IMR-90 (cell line): ENCODE data around the gene PPP3CA. TPM values are rescaled to one million over a fixed set of nuclear protein-coding genes. Genes with fewer than 3 reads are reported as not detected.

Experiments
- ATAC-seq: fragments of 200-7000 bp; cut with Tn5 transposase; 2 replicates; pipeline ENCODE4 v1.9.1; 2020; ENCODE audit warnings: low read depth, mild to moderate bottlenecking, moderate library complexity
- BruUV-seq: library from RNA; stranded (reverse); fragments of 400-500 nt; replicated peaks from 2 replicates; lab custom pipeline; 2021; lab: Mats Ljungman, UMichigan
- CTCF ChIA-PET: fragments of 300-600 bp; formaldehyde crosslinking; extraction: SDS; loops from one replicate; lab custom pipeline; 2021; ENCODE audit warnings: antibody characterized with exemption; lab: Yijun Ruan, JAX
- POLR2A ChIA-PET: fragments of 300-600 bp; sonication (Branson Sonifier 250); formaldehyde crosslinking; loops from one replicate; lab custom pipeline; 2022; ENCODE audit warnings: antibody characterized with exemption; ENCODE audit not compliant: unreplicated experiment; lab: Charles Lee
- DNase-seq: peaks from one replicate; pipeline ENCODE4 v3.0.0; 2013
- H2AFZ ChIP-seq: replicated peaks from 2 replicates; pipeline ENCODE3; 2013; ENCODE audit warnings: low read length, mild to moderate bottlenecking; ENCODE audit not compliant: poor library complexity
- H2AK5ac ChIP-seq: 2 replicates; pipeline ENCODE4 v1.6.1; 2013; ENCODE audit warnings: low read depth, low read length, inconsistent platforms
- H2AK9ac ChIP-seq: replicated peaks from 2 replicates; pipeline ENCODE3; 2013; ENCODE audit warnings: mild to moderate bottlenecking, low read depth, low read length, moderate library complexity; ENCODE audit not compliant: poor library complexity
- H2BK120ac ChIP-seq: 2 replicates; pipeline ENCODE4 v1.6.1; 2013; ENCODE audit warnings: low read depth, low read length, inconsistent platforms
- H2BK15ac ChIP-seq: 3 replicates; pipeline ENCODE4 v1.6.1; 2013; ENCODE audit warnings: low read depth, low read length, inconsistent platforms
- H2BK20ac ChIP-seq: 2 replicates; pipeline ENCODE4 v1.6.1; 2013; ENCODE audit warnings: low read depth, mild to moderate bottlenecking, inconsistent platforms, low read length, moderate library complexity
- H2BK5ac ChIP-seq: 2 replicates; pipeline ENCODE4 v1.6.1; 2013; ENCODE audit warnings: mild to moderate bottlenecking, low read depth, low read length, inconsistent platforms; ENCODE audit not compliant: poor library complexity, severe bottlenecking
- H3K14ac ChIP-seq: replicated peaks from 2 replicates; pipeline ENCODE4 v1.6.1; 2013; ENCODE audit warnings: low read depth, low read length, inconsistent platforms
- H3K18ac ChIP-seq: 2 replicates; pipeline ENCODE4 v1.6.1; 2013; ENCODE audit warnings: low read depth, low read length, control low read depth
- H3K23ac ChIP-seq: 2 replicates; pipeline ENCODE4 v1.6.1; 2013; ENCODE audit warnings: low read depth, low read length, inconsistent platforms
- H3K27ac ChIP-seq: 2 replicates; pipeline ENCODE4 v1.5.1; 2013; ENCODE audit warnings: mild to moderate bottlenecking, control low read depth, low read length; ENCODE audit not compliant: insufficient read depth
- H3K27me3 ChIP-seq: 2 replicates; pipeline ENCODE4 v1.6.1; 2013; ENCODE audit warnings: low read length; ENCODE audit not compliant: control insufficient read depth, insufficient read depth
- H3K36me3 ChIP-seq: 2 replicates; pipeline ENCODE4 v1.6.1; 2013; ENCODE audit warnings: low read length, mixed read lengths; ENCODE audit not compliant: control insufficient read depth, insufficient read depth
- H3K4ac ChIP-seq: 2 replicates; pipeline ENCODE4 v1.6.1; 2013; ENCODE audit warnings: low read depth, low read length, inconsistent platforms
- H3K4me1 ChIP-seq: 2 replicates; pipeline ENCODE4 v1.6.1; 2013; ENCODE audit warnings: low read length, mixed read lengths; ENCODE audit not compliant: control insufficient read depth, insufficient read depth
- H3K4me2 ChIP-seq: 2 replicates; pipeline ENCODE4 v1.6.1; 2013; ENCODE audit warnings: low read depth, mild to moderate bottlenecking, control low read depth, low read length, moderate library complexity
- H3K4me3 ChIP-seq: 2 replicates; pipeline ENCODE4 v1.5.1; 2013; ENCODE audit warnings: low read depth, mild to moderate bottlenecking, control low read depth, low read length, moderate library complexity; ENCODE audit not compliant: insufficient read depth
- H3K56ac ChIP-seq: 2 replicates; pipeline ENCODE4 v1.6.1; 2013; ENCODE audit warnings: low read length, inconsistent platforms; ENCODE audit not compliant: insufficient read depth; ENCODE audit errors: extremely low read depth
- H3K79me1 ChIP-seq, 2 experiments: 2 replicates each; pipeline ENCODE4 v1.6.1; 2013; ENCODE audit warnings: low read length in 2 of 2, inconsistent platforms in 1 of 2, low read depth in 1 of 2
- H3K9ac ChIP-seq: 2 replicates; pipeline ENCODE4 v1.6.1; 2013; ENCODE audit warnings: low read depth, low read length, control low read depth
- H3K9me1 ChIP-seq: 2 replicates; pipeline ENCODE4 v1.6.1; 2013; ENCODE audit warnings: low read length, inconsistent platforms; ENCODE audit not compliant: insufficient read depth
- H3K9me3 ChIP-seq: 2 replicates; pipeline ENCODE4 v1.6.1; 2013; ENCODE audit warnings: low read length; ENCODE audit not compliant: control insufficient read depth, insufficient read depth
- H4K20me1 ChIP-seq: 2 replicates; pipeline ENCODE4 v1.6.1; 2013; ENCODE audit warnings: low read length, inconsistent platforms; ENCODE audit not compliant: insufficient read depth
- H4K5ac ChIP-seq: 2 replicates; pipeline ENCODE4 v1.6.1; 2013; ENCODE audit warnings: mild to moderate bottlenecking, low read depth, low read length, control low read depth
- H4K8ac ChIP-seq, 2 experiments: 2 replicates each; pipeline ENCODE4 v1.6.1; 2013; ENCODE audit warnings: low read depth in 2 of 2, low read length in 2 of 2, control low read depth in 1 of 2, inconsistent platforms in 1 of 2
- H4K91ac ChIP-seq: 2 replicates; pipeline ENCODE4 v1.6.1; 2013; ENCODE audit warnings: low read depth, low read length, inconsistent platforms; ENCODE audit not compliant: insufficient read depth
- BHLHE40 ChIP-seq: fragments of 150-350 bp; IDR thresholded peaks from 2 replicates; pipeline ENCODE4 v1.6.1; 2016; ENCODE audit warnings: mild to moderate bottlenecking, low read depth, low read length
- CEBPB ChIP-seq: IDR thresholded peaks from 2 replicates; pipeline ENCODE4 v1.6.1; 2012; ENCODE audit warnings: low read depth, low read length, improper control_type of control experiment
- CTCF ChIP-seq: conservative IDR thresholded peaks from 2 replicates; pipeline ENCODE4 v1.5.1; 2012; ENCODE audit warnings: mild to moderate bottlenecking, low read depth, low read length, improper control_type of control experiment
- FOS ChIP-seq: fragments of 150-350 bp; IDR thresholded peaks from 2 replicates; pipeline ENCODE4 v1.6.1; 2016; ENCODE audit warnings: low read depth, low read length
- MAZ ChIP-seq: IDR thresholded peaks from 2 replicates; pipeline ENCODE4 v1.6.1; 2012; ENCODE audit warnings: low read depth, mild to moderate bottlenecking, low read length, improper control_type of control experiment, moderate library complexity, borderline replicate concordance
- MXI1 ChIP-seq: IDR thresholded peaks from 2 replicates; pipeline ENCODE4 v1.6.1; 2012; ENCODE audit warnings: low read depth, mild to moderate bottlenecking, low read length, moderate library complexity, borderline replicate concordance
- NFE2L2 ChIP-seq: fragments of 150-350 bp; IDR thresholded peaks from 2 replicates; pipeline ENCODE4 v1.6.1; 2016; ENCODE audit warnings: low read depth, mild to moderate bottlenecking, low read length
- POLR2A ChIP-seq: IDR thresholded peaks from 2 replicates; pipeline ENCODE4 v1.6.1; 2012; ENCODE audit warnings: mild to moderate bottlenecking, low read depth, low read length
- RAD21 ChIP-seq: IDR thresholded peaks from 2 replicates; pipeline ENCODE4 v1.6.1; 2012; ENCODE audit warnings: low read length, improper control_type of control experiment
- RCOR1 ChIP-seq: IDR thresholded peaks from 2 replicates; pipeline ENCODE4 v1.6.1; 2012; ENCODE audit warnings: mild to moderate bottlenecking, low read length, improper control_type of control experiment; ENCODE audit not compliant: insufficient replicate concordance
- RFX5 ChIP-seq: IDR thresholded peaks from 2 replicates; pipeline ENCODE4 v1.8.0; 2012; ENCODE audit warnings: low read depth, mild to moderate bottlenecking, low read length, moderate library complexity
- SMC3 ChIP-seq: fragments of 150-350 bp; IDR thresholded peaks from 2 replicates; pipeline ENCODE4 v1.6.1; 2016; ENCODE audit warnings: low read depth, mild to moderate bottlenecking, antibody characterized with exemption, low read length, moderate library complexity
- WGBS, 2 experiments: methylation state at CpG; one replicate each; pipeline versions ENCODE4 v1.1.5 to v1.1.7; 2013; ENCODE audit warnings: missing lambda C conversion rate in 2 of 2; ENCODE audit not compliant: insufficient read length in 1 of 2; ENCODE audit errors: extremely low coverage in 2 of 2; 5-methylcytosine and 5-hydroxymethylcytosine counted together
- dilution Hi-C: fragments of 300-500 bp; cut with HindIII; formaldehyde crosslinking; loops from one replicate; pipeline ENCODE4 v1.14.3; 2018; ENCODE audit warnings: low sequenced_read_pairs; ENCODE audit not compliant: unreplicated experiment
- in situ Hi-C: fragments of 300-500 bp; cut with MboI; formaldehyde crosslinking; loops from 3 replicates; pipeline ENCODE4 v1.14.3; 2019; ENCODE audit warnings: low sequenced_read_pairs, inconsistent platforms, mixed read lengths
- intact Hi-C: fragments of 100-400 bp; cut with micrococcal nuclease; formaldehyde crosslinking; loops from 2 replicates; pipeline ENCODE4 v1.10.0; 2022
- polyA plus RNA-seq, 3 experiments: library from polyadenylated mRNA; depleted of rRNA; stranded (reverse); fragments of >200 nt; gene quantifications; 2 replicates each; pipeline ENCODE4 v1.2.3, GENCODE V29; 2012; ENCODE audit warnings: low replicate concordance in 1 of 3
- total RNA-seq: library from RNA; depleted of rRNA; stranded (reverse); fragments of >200 nt; gene quantifications from 2 replicates; pipeline ENCODE4 v1.2.3, GENCODE V29; 2012
- TF ChIP-seq, protein P1 (sequence below): fragments of 150-350 bp; IDR thresholded peaks from 2 replicates; pipeline ENCODE4 v1.6.1; 2017; ENCODE audit warnings: mild to moderate bottlenecking, antibody characterized with exemption, low read length, low read depth
- TF ChIP-seq, protein P2 (sequence below): fragments of 150-350 bp; IDR thresholded peaks from 2 replicates; pipeline ENCODE4 v1.6.1; 2016; ENCODE audit warnings: low read depth, mild to moderate bottlenecking, low read length, moderate library complexity, borderline replicate concordance

Gene PPP3CA
- total and polyA plus RNA-seq, 2 of the 4 experiments (the other 2 are of a cell fraction), result 14.5 to 48.6 TPM

GRCh38 chr4:101148551-101148950 is 198.8 kb downstream of the PPP3CA start:
- dilution Hi-C loops (no loop called here), intact Hi-C loops (no loop called here), in situ Hi-C loops (no loop called here)
- no peak overlapping the region for H4K5ac ChIP-seq
- no peak overlapping the region for H3K14ac ChIP-seq
- WGBS, 2 experiments, result no CpG with 5 or more reads among the region's 3 CpGs
- no peak overlapping the region for H2BK120ac ChIP-seq
- CTCF ChIA-PET, result no interaction called here
- no peak overlapping the region for H4K8ac ChIP-seq
- no peak overlapping the region for H2BK5ac ChIP-seq
- no peak overlapping the region for H3K4ac ChIP-seq
- H2AFZ ChIP-seq, result no peak overlapping the region
- no peak overlapping the region for H3K27ac ChIP-seq
- no peaks in the 10 kb centered on the region for H3K9me1 ChIP-seq
- no peak overlapping the region for H3K18ac ChIP-seq
- H4K20me1 ChIP-seq, result peaks cover 3% of the 10 kb centered on the region; the same call in 1 of the 2 replicates
- no peak overlapping the region for H3K4me2 ChIP-seq
- TF ChIP-seq MXI1 (no peak), FOS (no peak), BHLHE40 (no peak), CTCF (no peak), SMC3 (no peak), RAD21 (no peak), RFX5 (no peak), CEBPB (no peak), RCOR1 (no peak), NFE2L2 (no peak), POLR2A (no peak), MAZ (no peak)
- TF ChIP-seq, protein P1, sequence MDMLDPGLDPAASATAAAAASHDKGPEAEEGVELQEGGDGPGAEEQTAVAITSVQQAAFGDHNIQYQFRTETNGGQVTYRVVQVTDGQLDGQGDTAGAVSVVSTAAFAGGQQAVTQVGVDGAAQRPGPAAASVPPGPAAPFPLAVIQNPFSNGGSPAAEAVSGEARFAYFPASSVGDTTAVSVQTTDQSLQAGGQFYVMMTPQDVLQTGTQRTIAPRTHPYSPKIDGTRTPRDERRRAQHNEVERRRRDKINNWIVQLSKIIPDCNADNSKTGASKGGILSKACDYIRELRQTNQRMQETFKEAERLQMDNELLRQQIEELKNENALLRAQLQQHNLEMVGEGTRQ, result no peak
- TF ChIP-seq, protein P2, sequence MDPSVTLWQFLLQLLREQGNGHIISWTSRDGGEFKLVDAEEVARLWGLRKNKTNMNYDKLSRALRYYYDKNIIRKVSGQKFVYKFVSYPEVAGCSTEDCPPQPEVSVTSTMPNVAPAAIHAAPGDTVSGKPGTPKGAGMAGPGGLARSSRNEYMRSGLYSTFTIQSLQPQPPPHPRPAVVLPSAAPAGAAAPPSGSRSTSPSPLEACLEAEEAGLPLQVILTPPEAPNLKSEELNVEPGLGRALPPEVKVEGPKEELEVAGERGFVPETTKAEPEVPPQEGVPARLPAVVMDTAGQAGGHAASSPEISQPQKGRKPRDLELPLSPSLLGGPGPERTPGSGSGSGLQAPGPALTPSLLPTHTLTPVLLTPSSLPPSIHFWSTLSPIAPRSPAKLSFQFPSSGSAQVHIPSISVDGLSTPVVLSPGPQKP, result no peak
- no peak overlapping the region for H2BK15ac ChIP-seq
- POLR2A ChIA-PET, result no interaction called here
- H3K56ac ChIP-seq, result no peak overlapping the region
- no peaks in the 10 kb centered on the region for H3K9me3 ChIP-seq
- no TSS peak for BruUV-seq
- peaks cover 4 to 9% of the 10 kb centered on the region in 2 experiments; a peak in 2 of 4 replicates for H3K79me1 ChIP-seq
- ATAC-seq, result no peak
- H2AK9ac ChIP-seq, result no peak overlapping the region
- no peak overlapping the region for H2AK5ac ChIP-seq
- no peaks in the 10 kb centered on the region for H3K36me3 ChIP-seq
- no peak overlapping the region for H3K4me3 ChIP-seq
- H3K4me1 ChIP-seq, result no peaks in the 10 kb centered on the region
- H2BK20ac ChIP-seq, result no peak overlapping the region
- H3K23ac ChIP-seq, result no peak overlapping the region
- no peak overlapping the region for H3K9ac ChIP-seq
- no peak for DNase-seq
- H4K91ac ChIP-seq, result no peak overlapping the region
- no peaks in the 10 kb centered on the region for H3K27me3 ChIP-seq
